PC-9 (cell line): ENCODE measurements around the gene NUCB2.

Source experiments
- EZH2 ChIP-seq: fragments of 200-600 bp; sonication (generic); IDR thresholded peaks from 2 replicates; pipeline ENCODE4 v1.8.0; 2017; ENCODE audit warnings: antibody characterized with exemption, low read depth
- TF ChIP-seq, protein P1 (sequence below): fragments of 200-600 bp; sonication (generic); conservative IDR thresholded peaks from 2 replicates; pipeline ENCODE4 v1.6.1; 2017; ENCODE audit warnings: mixed run types, antibody characterized with exemption, mild to moderate bottlenecking, moderate library complexity

DNA sequence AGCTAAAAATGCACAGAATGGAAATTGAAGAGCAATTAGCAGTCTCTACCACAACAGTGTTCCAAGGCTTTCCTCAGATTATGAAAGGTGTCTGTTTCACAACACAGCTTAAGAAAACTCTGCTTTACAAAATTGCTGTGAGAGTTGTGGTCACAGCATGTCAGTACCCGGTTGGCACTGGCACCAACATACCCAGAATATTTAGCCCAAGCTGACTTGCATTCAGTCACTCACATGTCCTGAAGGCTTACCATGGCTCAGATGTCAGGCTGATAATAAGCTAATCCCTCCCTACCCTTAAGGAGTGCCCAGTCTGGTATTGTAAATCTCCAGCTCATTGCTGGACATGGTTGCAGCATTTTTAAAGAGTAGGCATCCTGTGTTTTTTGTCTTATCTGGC, 90.0 kb downstream of the NUCB2 start:
- TF ChIP-seq, protein P1, sequence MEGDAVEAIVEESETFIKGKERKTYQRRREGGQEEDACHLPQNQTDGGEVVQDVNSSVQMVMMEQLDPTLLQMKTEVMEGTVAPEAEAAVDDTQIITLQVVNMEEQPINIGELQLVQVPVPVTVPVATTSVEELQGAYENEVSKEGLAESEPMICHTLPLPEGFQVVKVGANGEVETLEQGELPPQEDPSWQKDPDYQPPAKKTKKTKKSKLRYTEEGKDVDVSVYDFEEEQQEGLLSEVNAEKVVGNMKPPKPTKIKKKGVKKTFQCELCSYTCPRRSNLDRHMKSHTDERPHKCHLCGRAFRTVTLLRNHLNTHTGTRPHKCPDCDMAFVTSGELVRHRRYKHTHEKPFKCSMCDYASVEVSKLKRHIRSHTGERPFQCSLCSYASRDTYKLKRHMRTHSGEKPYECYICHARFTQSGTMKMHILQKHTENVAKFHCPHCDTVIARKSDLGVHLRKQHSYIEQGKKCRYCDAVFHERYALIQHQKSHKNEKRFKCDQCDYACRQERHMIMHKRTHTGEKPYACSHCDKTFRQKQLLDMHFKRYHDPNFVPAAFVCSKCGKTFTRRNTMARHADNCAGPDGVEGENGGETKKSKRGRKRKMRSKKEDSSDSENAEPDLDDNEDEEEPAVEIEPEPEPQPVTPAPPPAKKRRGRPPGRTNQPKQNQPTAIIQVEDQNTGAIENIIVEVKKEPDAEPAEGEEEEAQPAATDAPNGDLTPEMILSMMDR: no peak
- TF ChIP-seq EZH2: no peak
